IMR-90 (cell line): Measurements from ENCODE around the gene CTDSP2. TPM values are rescaled to one million over a fixed set of nuclear protein-coding genes. Genes with fewer than 3 reads are reported as not detected.

ENCODE experiments used
- ATAC-seq: fragments of 200-7000 bp; cut with Tn5 transposase; 2 replicates; pipeline ENCODE4 v1.9.1; 2020; ENCODE audit warnings: low read depth, mild to moderate bottlenecking, moderate library complexity
- BruUV-seq: library from RNA; stranded (reverse); fragments of 400-500 nt; replicated peaks from 2 replicates; lab custom pipeline; 2021; lab: Mats Ljungman, UMichigan
- CTCF ChIA-PET: fragments of 300-600 bp; formaldehyde crosslinking; extraction: SDS; loops from one replicate; lab custom pipeline; 2021; ENCODE audit warnings: antibody characterized with exemption; lab: Yijun Ruan, JAX
- POLR2A ChIA-PET: fragments of 300-600 bp; sonication (Branson Sonifier 250); formaldehyde crosslinking; loops from one replicate; lab custom pipeline; 2022; ENCODE audit warnings: antibody characterized with exemption; ENCODE audit not compliant: unreplicated experiment; lab: Charles Lee
- DNase-seq: peaks from one replicate; pipeline ENCODE4 v3.0.0; 2013
- H2AFZ ChIP-seq: replicated peaks from 2 replicates; pipeline ENCODE3; 2013; ENCODE audit warnings: low read length, mild to moderate bottlenecking; ENCODE audit not compliant: poor library complexity
- H2AK5ac ChIP-seq: 2 replicates; pipeline ENCODE4 v1.6.1; 2013; ENCODE audit warnings: low read depth, low read length, inconsistent platforms
- H2AK9ac ChIP-seq: replicated peaks from 2 replicates; pipeline ENCODE3; 2013; ENCODE audit warnings: mild to moderate bottlenecking, low read depth, low read length, moderate library complexity; ENCODE audit not compliant: poor library complexity
- H2BK120ac ChIP-seq: 2 replicates; pipeline ENCODE4 v1.6.1; 2013; ENCODE audit warnings: low read depth, low read length, inconsistent platforms
- H2BK15ac ChIP-seq: 3 replicates; pipeline ENCODE4 v1.6.1; 2013; ENCODE audit warnings: low read depth, low read length, inconsistent platforms
- H2BK20ac ChIP-seq: 2 replicates; pipeline ENCODE4 v1.6.1; 2013; ENCODE audit warnings: low read depth, mild to moderate bottlenecking, inconsistent platforms, low read length, moderate library complexity
- H2BK5ac ChIP-seq: 2 replicates; pipeline ENCODE4 v1.6.1; 2013; ENCODE audit warnings: mild to moderate bottlenecking, low read depth, low read length, inconsistent platforms; ENCODE audit not compliant: poor library complexity, severe bottlenecking
- H3K14ac ChIP-seq: replicated peaks from 2 replicates; pipeline ENCODE4 v1.6.1; 2013; ENCODE audit warnings: low read depth, low read length, inconsistent platforms
- H3K18ac ChIP-seq: 2 replicates; pipeline ENCODE4 v1.6.1; 2013; ENCODE audit warnings: low read depth, low read length, control low read depth
- H3K23ac ChIP-seq: 2 replicates; pipeline ENCODE4 v1.6.1; 2013; ENCODE audit warnings: low read depth, low read length, inconsistent platforms
- H3K27ac ChIP-seq: 2 replicates; pipeline ENCODE4 v1.5.1; 2013; ENCODE audit warnings: mild to moderate bottlenecking, control low read depth, low read length; ENCODE audit not compliant: insufficient read depth
- H3K27me3 ChIP-seq: 2 replicates; pipeline ENCODE4 v1.6.1; 2013; ENCODE audit warnings: low read length; ENCODE audit not compliant: control insufficient read depth, insufficient read depth
- H3K36me3 ChIP-seq: 2 replicates; pipeline ENCODE4 v1.6.1; 2013; ENCODE audit warnings: low read length, mixed read lengths; ENCODE audit not compliant: control insufficient read depth, insufficient read depth
- H3K4ac ChIP-seq: 2 replicates; pipeline ENCODE4 v1.6.1; 2013; ENCODE audit warnings: low read depth, low read length, inconsistent platforms
- H3K4me1 ChIP-seq: 2 replicates; pipeline ENCODE4 v1.6.1; 2013; ENCODE audit warnings: low read length, mixed read lengths; ENCODE audit not compliant: control insufficient read depth, insufficient read depth
- H3K4me2 ChIP-seq: 2 replicates; pipeline ENCODE4 v1.6.1; 2013; ENCODE audit warnings: low read depth, mild to moderate bottlenecking, control low read depth, low read length, moderate library complexity
- H3K4me3 ChIP-seq: 2 replicates; pipeline ENCODE4 v1.5.1; 2013; ENCODE audit warnings: low read depth, mild to moderate bottlenecking, control low read depth, low read length, moderate library complexity; ENCODE audit not compliant: insufficient read depth
- H3K56ac ChIP-seq: 2 replicates; pipeline ENCODE4 v1.6.1; 2013; ENCODE audit warnings: low read length, inconsistent platforms; ENCODE audit not compliant: insufficient read depth; ENCODE audit errors: extremely low read depth
- H3K79me1 ChIP-seq, 2 experiments: 2 replicates each; pipeline ENCODE4 v1.6.1; 2013; ENCODE audit warnings: low read length in 2 of 2, inconsistent platforms in 1 of 2, low read depth in 1 of 2
- H3K9ac ChIP-seq: 2 replicates; pipeline ENCODE4 v1.6.1; 2013; ENCODE audit warnings: low read depth, low read length, control low read depth
- H3K9me1 ChIP-seq: 2 replicates; pipeline ENCODE4 v1.6.1; 2013; ENCODE audit warnings: low read length, inconsistent platforms; ENCODE audit not compliant: insufficient read depth
- H3K9me3 ChIP-seq: 2 replicates; pipeline ENCODE4 v1.6.1; 2013; ENCODE audit warnings: low read length; ENCODE audit not compliant: control insufficient read depth, insufficient read depth
- H4K20me1 ChIP-seq: 2 replicates; pipeline ENCODE4 v1.6.1; 2013; ENCODE audit warnings: low read length, inconsistent platforms; ENCODE audit not compliant: insufficient read depth
- H4K5ac ChIP-seq: 2 replicates; pipeline ENCODE4 v1.6.1; 2013; ENCODE audit warnings: mild to moderate bottlenecking, low read depth, low read length, control low read depth
- H4K8ac ChIP-seq, 2 experiments: 2 replicates each; pipeline ENCODE4 v1.6.1; 2013; ENCODE audit warnings: low read depth in 2 of 2, low read length in 2 of 2, control low read depth in 1 of 2, inconsistent platforms in 1 of 2
- H4K91ac ChIP-seq: 2 replicates; pipeline ENCODE4 v1.6.1; 2013; ENCODE audit warnings: low read depth, low read length, inconsistent platforms; ENCODE audit not compliant: insufficient read depth
- CEBPB ChIP-seq: IDR thresholded peaks from 2 replicates; pipeline ENCODE4 v1.6.1; 2012; ENCODE audit warnings: low read depth, low read length, improper control_type of control experiment
- CHD1 ChIP-seq: IDR thresholded peaks from 2 replicates; pipeline ENCODE4 v1.6.1; 2012; ENCODE audit warnings: low read depth, low read length, improper control_type of control experiment
- CTCF ChIP-seq: conservative IDR thresholded peaks from 2 replicates; pipeline ENCODE4 v1.5.1; 2012; ENCODE audit warnings: mild to moderate bottlenecking, low read depth, low read length, improper control_type of control experiment
- ELK1 ChIP-seq: fragments of 150-350 bp; IDR thresholded peaks from 2 replicates; pipeline ENCODE4 v1.6.1; 2016; ENCODE audit warnings: low read depth, mild to moderate bottlenecking, low read length, moderate library complexity, borderline replicate concordance
- FOS ChIP-seq: fragments of 150-350 bp; IDR thresholded peaks from 2 replicates; pipeline ENCODE4 v1.6.1; 2016; ENCODE audit warnings: low read depth, low read length
- MAFK ChIP-seq: IDR thresholded peaks from 2 replicates; pipeline ENCODE4 v1.6.1; 2012; ENCODE audit warnings: low read depth, low read length, improper control_type of control experiment
- MAZ ChIP-seq: IDR thresholded peaks from 2 replicates; pipeline ENCODE4 v1.6.1; 2012; ENCODE audit warnings: low read depth, mild to moderate bottlenecking, low read length, improper control_type of control experiment, moderate library complexity, borderline replicate concordance
- MXI1 ChIP-seq: IDR thresholded peaks from 2 replicates; pipeline ENCODE4 v1.6.1; 2012; ENCODE audit warnings: low read depth, mild to moderate bottlenecking, low read length, moderate library complexity, borderline replicate concordance
- NFE2L2 ChIP-seq: fragments of 150-350 bp; IDR thresholded peaks from 2 replicates; pipeline ENCODE4 v1.6.1; 2016; ENCODE audit warnings: low read depth, mild to moderate bottlenecking, low read length
- POLR2A ChIP-seq: IDR thresholded peaks from 2 replicates; pipeline ENCODE4 v1.6.1; 2012; ENCODE audit warnings: mild to moderate bottlenecking, low read depth, low read length
- RAD21 ChIP-seq: IDR thresholded peaks from 2 replicates; pipeline ENCODE4 v1.6.1; 2012; ENCODE audit warnings: low read length, improper control_type of control experiment
- RCOR1 ChIP-seq: IDR thresholded peaks from 2 replicates; pipeline ENCODE4 v1.6.1; 2012; ENCODE audit warnings: mild to moderate bottlenecking, low read length, improper control_type of control experiment; ENCODE audit not compliant: insufficient replicate concordance
- RFX5 ChIP-seq: IDR thresholded peaks from 2 replicates; pipeline ENCODE4 v1.8.0; 2012; ENCODE audit warnings: low read depth, mild to moderate bottlenecking, low read length, moderate library complexity
- SMC3 ChIP-seq: fragments of 150-350 bp; IDR thresholded peaks from 2 replicates; pipeline ENCODE4 v1.6.1; 2016; ENCODE audit warnings: low read depth, mild to moderate bottlenecking, antibody characterized with exemption, low read length, moderate library complexity
- USF2 ChIP-seq: fragments of 150-350 bp; IDR thresholded peaks from 2 replicates; pipeline ENCODE4 v1.6.1; 2017; ENCODE audit warnings: mild to moderate bottlenecking, antibody characterized with exemption, low read length, low read depth
- WGBS, 2 experiments: methylation state at CpG; one replicate each; pipeline versions ENCODE4 v1.1.5 to v1.1.7; 2013; ENCODE audit warnings: missing lambda C conversion rate in 2 of 2; ENCODE audit not compliant: insufficient read length in 1 of 2; ENCODE audit errors: extremely low coverage in 2 of 2; 5-methylcytosine and 5-hydroxymethylcytosine counted together
- dilution Hi-C: fragments of 300-500 bp; cut with HindIII; formaldehyde crosslinking; loops from one replicate; pipeline ENCODE4 v1.14.3; 2018; ENCODE audit warnings: low sequenced_read_pairs; ENCODE audit not compliant: unreplicated experiment
- in situ Hi-C: fragments of 300-500 bp; cut with MboI; formaldehyde crosslinking; loops from 3 replicates; pipeline ENCODE4 v1.14.3; 2019; ENCODE audit warnings: low sequenced_read_pairs, inconsistent platforms, mixed read lengths
- intact Hi-C: fragments of 100-400 bp; cut with micrococcal nuclease; formaldehyde crosslinking; loops from 2 replicates; pipeline ENCODE4 v1.10.0; 2022
- polyA plus RNA-seq, 3 experiments: library from polyadenylated mRNA; depleted of rRNA; stranded (reverse); fragments of >200 nt; gene quantifications; 2 replicates each; pipeline ENCODE4 v1.2.3, GENCODE V29; 2012; ENCODE audit warnings: low replicate concordance in 1 of 3
- total RNA-seq: library from RNA; depleted of rRNA; stranded (reverse); fragments of >200 nt; gene quantifications from 2 replicates; pipeline ENCODE4 v1.2.3, GENCODE V29; 2012

Gene CTDSP2
- total and polyA plus RNA-seq, 2 of the 4 experiments (the other 2 are of a cell fraction) = 114 to 156 TPM

GRCh38 chr12:57777367-57777766, 69.2 kb downstream of the CTDSP2 start:
- whole genome bisulfite sequencing, 2 experiments = 94% methylated on average over 3 of the region's 7 CpGs; no CpG with 5 or more reads in 1 of the 2 experiments
- no peak overlapping the region for H3K14ac ChIP-seq
- H3K4me2 ChIP-seq = no peak overlapping the region
- no peak overlapping the region for H2AFZ ChIP-seq
- no peak overlapping the region for H2BK20ac ChIP-seq
- H3K4ac ChIP-seq = no peak overlapping the region
- ATAC-seq = no peak
- 0 out of 2 replicates have a peak, but pooled peaks cover 3% of the 10 kb centered on the region for H3K9me1 ChIP-seq
- BruUV-seq = no TSS peak
- H3K79me1 ChIP-seq = peaks cover 6 to 21% of the 10 kb centered on the region in 2 experiments; a peak in 3 of 4 replicates
- no peak overlapping the region for H4K91ac ChIP-seq
- H3K36me3 ChIP-seq = peaks cover 6% of the 10 kb centered on the region
- H4K5ac ChIP-seq = no peak overlapping the region
- ChIA-PET POLR2A (no interaction called here), CTCF (no interaction called here)
- no peak overlapping the region for H2BK5ac ChIP-seq
- in situ Hi-C loops = no loop called here
- no peaks in the 10 kb centered on the region for H3K9me3 ChIP-seq
- no peak overlapping the region for H3K27ac ChIP-seq
- no peak overlapping the region for H4K8ac ChIP-seq
- H3K4me1 ChIP-seq = no peaks in the 10 kb centered on the region
- H3K23ac ChIP-seq = no peak overlapping the region
- no peak for DNase-seq
- no peak overlapping the region for H2AK5ac ChIP-seq
- dilution Hi-C loops = no loop called here
- no peak overlapping the region for H2AK9ac ChIP-seq
- no peak overlapping the region for H3K56ac ChIP-seq
- H3K18ac ChIP-seq = no peak overlapping the region
- H3K9ac ChIP-seq = no peak overlapping the region
- TF ChIP-seq SMC3 (no peak), CTCF (no peak), RAD21 (no peak), CHD1 (no peak), RCOR1 (no peak), MXI1 (no peak), NFE2L2 (no peak), RFX5 (no peak), MAZ (no peak), ELK1 (no peak), FOS (no peak), CEBPB (no peak), MAFK (no peak), USF2 (no peak), POLR2A (no peak)
- H3K27me3 ChIP-seq = no peaks in the 10 kb centered on the region
- intact Hi-C loops = no loop called here
- H3K4me3 ChIP-seq = no peak overlapping the region
- no peaks in the 10 kb centered on the region for H4K20me1 ChIP-seq
- no peak overlapping the region for H2BK120ac ChIP-seq
- H2BK15ac ChIP-seq = no peak overlapping the region
